Ovary (tissue), 3 donors: ENCODE results near the gene CAPNS1.

Experiments
- POLR2A ChIP-seq: fragments of 450-650 bp; IDR thresholded peaks from one replicate; pipeline ENCODE4 v1.6.1; 2017; ENCODE audit warnings: antibody characterized with exemption, mild to moderate bottlenecking, moderate library complexity
- TF ChIP-seq, protein P1 (sequence below), 3 donors: fragments of 450-650 bp in 2 of 3; fragments of 200-600 bp in 1 of 3; IDR thresholded peaks; one replicate each; pipeline versions ENCODE4 v1.5.1 to v1.8.0; 2016 to 2022; ENCODE audit warnings: antibody characterized with exemption in 3 of 3, mild to moderate bottlenecking in 1 of 3
- donor health status: DM: no; HTN: no; CAD: no.

DNA sequence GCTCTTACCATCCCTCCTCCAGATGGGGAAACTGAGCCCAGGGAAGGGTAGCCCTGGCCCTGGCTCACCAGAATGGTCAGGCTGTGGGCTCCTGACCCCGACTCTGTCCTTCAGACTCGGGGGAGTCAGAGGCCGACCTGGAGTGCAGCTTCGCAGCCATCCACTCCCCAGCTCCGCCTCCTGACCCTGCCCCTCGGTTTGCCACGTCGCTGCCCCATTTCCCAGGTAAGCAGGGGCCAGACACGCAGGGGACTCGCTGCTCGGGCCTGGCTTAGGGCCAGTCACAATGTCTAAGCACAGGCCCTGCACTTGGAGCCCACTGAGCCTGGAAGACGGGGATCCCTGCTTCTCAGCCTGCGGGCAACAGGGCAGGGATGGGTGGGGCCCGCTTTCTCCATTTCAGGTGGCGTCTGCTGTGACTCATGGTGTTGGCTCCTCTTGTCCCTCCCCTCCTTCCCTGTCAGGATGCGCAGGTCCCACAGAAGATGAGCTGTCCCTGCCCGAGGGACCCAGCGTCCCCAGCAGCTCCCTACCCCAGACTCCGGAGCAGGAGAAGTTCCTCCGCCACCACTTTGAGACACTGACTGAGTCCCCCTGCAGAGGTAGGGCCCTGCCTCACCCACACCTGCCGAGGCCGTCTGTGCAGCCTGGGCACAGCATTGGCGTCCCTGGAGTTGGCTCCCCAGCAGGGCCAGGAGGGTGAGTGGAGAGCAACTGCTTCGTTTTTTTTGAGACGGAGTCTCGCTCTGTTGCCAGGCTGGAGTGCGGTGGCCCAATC is 38.1 kb upstream of the CAPNS1 start:
- TF ChIP-seq, protein P1, sequence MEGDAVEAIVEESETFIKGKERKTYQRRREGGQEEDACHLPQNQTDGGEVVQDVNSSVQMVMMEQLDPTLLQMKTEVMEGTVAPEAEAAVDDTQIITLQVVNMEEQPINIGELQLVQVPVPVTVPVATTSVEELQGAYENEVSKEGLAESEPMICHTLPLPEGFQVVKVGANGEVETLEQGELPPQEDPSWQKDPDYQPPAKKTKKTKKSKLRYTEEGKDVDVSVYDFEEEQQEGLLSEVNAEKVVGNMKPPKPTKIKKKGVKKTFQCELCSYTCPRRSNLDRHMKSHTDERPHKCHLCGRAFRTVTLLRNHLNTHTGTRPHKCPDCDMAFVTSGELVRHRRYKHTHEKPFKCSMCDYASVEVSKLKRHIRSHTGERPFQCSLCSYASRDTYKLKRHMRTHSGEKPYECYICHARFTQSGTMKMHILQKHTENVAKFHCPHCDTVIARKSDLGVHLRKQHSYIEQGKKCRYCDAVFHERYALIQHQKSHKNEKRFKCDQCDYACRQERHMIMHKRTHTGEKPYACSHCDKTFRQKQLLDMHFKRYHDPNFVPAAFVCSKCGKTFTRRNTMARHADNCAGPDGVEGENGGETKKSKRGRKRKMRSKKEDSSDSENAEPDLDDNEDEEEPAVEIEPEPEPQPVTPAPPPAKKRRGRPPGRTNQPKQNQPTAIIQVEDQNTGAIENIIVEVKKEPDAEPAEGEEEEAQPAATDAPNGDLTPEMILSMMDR (IDR thresholded peaks at IDR 0.05), result no peak
- TF ChIP-seq POLR2A, result no peak
